Loucy (cell line): ENCODE measurements around the gene ASCC1.

Experiments used
- CTCF ChIP-seq: fragments of 200-600 bp; sonication (generic); conservative IDR thresholded peaks from 2 replicates; pipeline ENCODE4 v1.5.1; 2014; ENCODE audit warnings: mild to moderate bottlenecking, antibody characterized with exemption, low read length
- EZH2phosphoT487 ChIP-seq: fragments of 200-600 bp; IDR thresholded peaks from 2 replicates; pipeline ENCODE4 v1.6.1; 2018; ENCODE audit warnings: antibody characterized with exemption, mild to moderate bottlenecking, moderate library complexity, borderline replicate concordance

- TF ChIP-seq EZH2phosphoT487: no peak
- TF ChIP-seq CTCF: no peak
Measured at GRCh38 chr10:72090326-72090725, 125.8 kb downstream of the ASCC1 start.
